WTC11 (cell line): Measurements from ENCODE around the gene NDUFA6. TPM values are rescaled to one million over a fixed set of nuclear protein-coding genes. Genes with fewer than 3 reads are reported as not detected.
A peak's percentile ranks its signal among the peaks of the same experiment; 100 is the strongest.
"Not testable (repeated sequence)": the region's sequence is repeated elsewhere in the genome, so short reads cannot be mapped to it uniquely, and the experiment has no call there.

Source experiments
- ATAC-seq: fragments of 200-7000 bp; cut with Tn5 transposase; 2 replicates; pipeline ENCODE4 v1.10.0; 2021; ENCODE audit warnings: mild to moderate bottlenecking, moderate library complexity
- CTCF ChIA-PET: fragments of 300-600 bp; sonication (Branson Sonifier 250); formaldehyde crosslinking; loops from one replicate; lab custom pipeline; 2021; ENCODE audit warnings: antibody characterized with exemption; lab: Charles Lee
- POLR2A ChIA-PET: fragments of 350-600 bp; sonication (Branson Sonifier 250); formaldehyde crosslinking; loops from one replicate; lab custom pipeline; 2021; ENCODE audit warnings: antibody characterized with exemption; lab: Charles Lee
- DNase-seq: peaks from one replicate; pipeline ENCODE4 v3.0.0; 2021; ENCODE audit warnings: low spot score
- H3K27ac Mint-ChIP-seq: 2 replicates; pipeline ENCODE4 v1.8.0; 2021; ENCODE audit warnings: mixed read lengths
- H3K27me3 Mint-ChIP-seq: 2 replicates; pipeline ENCODE4 v1.8.0; 2021; ENCODE audit warnings: low read depth, mild to moderate bottlenecking, moderate library complexity, mixed read lengths
- H3K36me3 Mint-ChIP-seq: 2 replicates; pipeline ENCODE4 v1.8.0; 2021; ENCODE audit warnings: mixed read lengths
- H3K4me1 Mint-ChIP-seq: 2 replicates; pipeline ENCODE4 v1.8.0; 2022; ENCODE audit warnings: mixed read lengths
- H3K4me3 Mint-ChIP-seq: 2 replicates; pipeline ENCODE4 v1.8.0; 2021; ENCODE audit warnings: mild to moderate bottlenecking, moderate library complexity, mixed read lengths
- H3K9me3 Mint-ChIP-seq: 2 replicates; pipeline ENCODE4 v1.8.0; 2021; ENCODE audit warnings: mixed read lengths
- CBFB ChIP-seq: sonication (generic); formaldehyde crosslinking; IDR thresholded peaks from 2 replicates; pipeline ENCODE4 v1.8.1; 2022; ENCODE audit warnings: mild to moderate bottlenecking, low read depth, missing genetic modification reagents
- CREB1 ChIP-seq: sonication (generic); formaldehyde crosslinking; IDR thresholded peaks from 2 replicates; pipeline ENCODE4 v1.8.0; 2023; ENCODE audit warnings: mild to moderate bottlenecking, missing genetic modification reagents
- GABPB1 ChIP-seq: sonication (generic); formaldehyde crosslinking; IDR thresholded peaks from 2 replicates; pipeline ENCODE4 v1.8.1; 2023; ENCODE audit warnings: mild to moderate bottlenecking, missing genetic modification reagents
- MYBL2 ChIP-seq: sonication (generic); formaldehyde crosslinking; IDR thresholded peaks from 2 replicates; pipeline ENCODE4 v1.8.1; 2023; ENCODE audit warnings: mild to moderate bottlenecking, moderate library complexity, missing genetic modification reagents
- RORB ChIP-seq: fragments of 250-450 bp; sonication (Bioruptor Pico); IDR thresholded peaks from 2 replicates; pipeline ENCODE4 v1.9.0; 2021; ENCODE audit warnings: mild to moderate bottlenecking
- SP1 ChIP-seq: sonication (generic); formaldehyde crosslinking; conservative IDR thresholded peaks from 2 replicates; pipeline ENCODE4 v1.8.1; 2022; ENCODE audit warnings: missing genetic modification reagents
- ZNF138 ChIP-seq: sonication (generic); formaldehyde crosslinking; conservative IDR thresholded peaks from 2 replicates; pipeline ENCODE4 v1.8.1; 2022; ENCODE audit warnings: mild to moderate bottlenecking, moderate library complexity, missing genetic modification reagents
- ZNF317 ChIP-seq: sonication (generic); formaldehyde crosslinking; IDR thresholded peaks from 2 replicates; pipeline ENCODE4 v1.8.1; 2023; ENCODE audit warnings: low read depth, mild to moderate bottlenecking, moderate library complexity, missing genetic modification reagents, borderline replicate concordance
- total RNA-seq: library from RNA; stranded (reverse); gene quantifications from 3 replicates; pipeline ENCODE4 v1.2.3, GENCODE V29; 2021
- TF ChIP-seq, protein P1 (sequence below): sonication (generic); formaldehyde crosslinking; conservative IDR thresholded peaks from 2 replicates; pipeline ENCODE4 v1.8.1; 2022; ENCODE audit warnings: mild to moderate bottlenecking, missing genetic modification reagents
- TF ChIP-seq, protein P2 (sequence below): sonication (generic); formaldehyde crosslinking; IDR thresholded peaks from 2 replicates; pipeline ENCODE4 v1.8.1; 2023; ENCODE audit warnings: mild to moderate bottlenecking, missing genetic modification reagents, moderate library complexity
- TF ChIP-seq, protein P3 (sequence below): sonication (generic); formaldehyde crosslinking; IDR thresholded peaks from 2 replicates; pipeline ENCODE4 v1.8.1; 2023; ENCODE audit warnings: mild to moderate bottlenecking, missing genetic modification reagents
- TF ChIP-seq, protein P4 (sequence below): sonication (generic); formaldehyde crosslinking; IDR thresholded peaks from 2 replicates; pipeline ENCODE4 v1.8.0; 2023; ENCODE audit warnings: missing genetic modification reagents
- TF ChIP-seq, protein P5 (sequence below): sonication (generic); formaldehyde crosslinking; IDR thresholded peaks from 2 replicates; pipeline ENCODE4 v1.8.1; 2022; ENCODE audit warnings: mild to moderate bottlenecking, missing genetic modification reagents, moderate library complexity, borderline replicate concordance

NDUFA6 gene
- total RNA-seq, 1 experiment from 2014 or later, result 85.9 TPM

DNA sequence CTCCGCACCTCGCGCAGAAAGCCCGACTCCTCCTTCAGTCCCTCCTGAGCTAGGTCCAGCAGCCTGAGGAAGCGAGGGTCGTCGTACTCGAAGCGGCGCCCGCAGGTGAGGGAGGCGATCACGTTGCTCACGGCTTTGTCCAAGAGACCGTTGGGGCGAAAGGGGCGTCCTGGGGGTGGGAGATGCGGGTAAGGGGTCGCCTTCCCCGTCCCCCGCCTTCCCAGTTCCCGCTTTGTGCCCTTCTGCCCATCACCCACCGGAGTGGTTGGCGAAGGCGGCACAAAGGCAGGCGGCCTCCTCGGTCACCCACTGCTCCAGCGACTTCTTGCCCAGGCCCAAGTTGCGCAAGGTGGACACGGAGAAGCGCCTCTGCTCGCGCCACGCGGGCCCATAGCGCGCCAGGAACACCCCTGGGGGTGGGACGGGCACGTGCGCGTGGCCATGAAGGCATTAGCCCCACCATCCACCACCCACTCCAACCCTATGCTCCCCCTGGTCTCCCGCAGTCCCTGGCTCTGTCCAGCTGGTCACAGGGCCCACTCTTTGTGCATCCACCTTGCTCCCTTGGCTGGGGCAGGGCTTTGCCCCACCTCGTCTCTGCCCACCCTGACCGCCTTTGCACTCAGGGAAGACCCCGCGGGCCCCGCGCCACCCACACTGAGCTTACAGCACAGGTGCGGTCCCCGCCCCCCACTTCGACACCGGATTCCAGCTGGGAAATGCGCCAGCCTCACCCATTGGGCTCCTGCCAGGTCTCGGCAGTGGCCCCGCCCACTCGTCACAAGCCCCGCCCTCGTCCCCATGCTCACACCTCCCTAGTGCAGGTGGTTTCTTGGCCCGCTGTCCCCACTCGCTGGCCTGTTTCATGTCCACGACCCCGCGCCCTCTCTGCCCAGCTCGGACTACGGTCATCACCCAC is 38.5 kb upstream of the NDUFA6 start:
- H3K27ac Mint-ChIP-seq, H3K4me1 Mint-ChIP-seq, POLR2A ChIA-PET, H3K4me3 Mint-ChIP-seq, H3K36me3 Mint-ChIP-seq, H3K9me3 Mint-ChIP-seq: not testable (repeated sequence)
- TF ChIP-seq SP1, result peak; percentile 58; the same call in 1 of the 2 replicates
- TF ChIP-seq, protein P1, sequence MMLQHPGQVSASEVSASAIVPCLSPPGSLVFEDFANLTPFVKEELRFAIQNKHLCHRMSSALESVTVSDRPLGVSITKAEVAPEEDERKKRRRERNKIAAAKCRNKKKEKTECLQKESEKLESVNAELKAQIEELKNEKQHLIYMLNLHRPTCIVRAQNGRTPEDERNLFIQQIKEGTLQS, result peak; percentile 70; the same call in 1 of the 2 replicates
- TF ChIP-seq, protein P2, sequence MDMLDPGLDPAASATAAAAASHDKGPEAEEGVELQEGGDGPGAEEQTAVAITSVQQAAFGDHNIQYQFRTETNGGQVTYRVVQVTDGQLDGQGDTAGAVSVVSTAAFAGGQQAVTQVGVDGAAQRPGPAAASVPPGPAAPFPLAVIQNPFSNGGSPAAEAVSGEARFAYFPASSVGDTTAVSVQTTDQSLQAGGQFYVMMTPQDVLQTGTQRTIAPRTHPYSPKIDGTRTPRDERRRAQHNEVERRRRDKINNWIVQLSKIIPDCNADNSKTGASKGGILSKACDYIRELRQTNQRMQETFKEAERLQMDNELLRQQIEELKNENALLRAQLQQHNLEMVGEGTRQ (CRISPR knock-in tag), result peak; percentile 24; the same call in 1 of the 2 replicates
- CTCF ChIA-PET, result interaction anchor here (0.5 to 0.9 kb wide), 2 partner anchors 39 to 308 kb away, joined by 3 to 4 read pairs; partner anchors contain the start of gene NDUFA6
- peaks cover 45% of the 10 kb centered on the region for H3K27me3 Mint-ChIP-seq
- DNase-seq (peak; percentile 73), ATAC-seq (peak; percentile 30)

DNA sequence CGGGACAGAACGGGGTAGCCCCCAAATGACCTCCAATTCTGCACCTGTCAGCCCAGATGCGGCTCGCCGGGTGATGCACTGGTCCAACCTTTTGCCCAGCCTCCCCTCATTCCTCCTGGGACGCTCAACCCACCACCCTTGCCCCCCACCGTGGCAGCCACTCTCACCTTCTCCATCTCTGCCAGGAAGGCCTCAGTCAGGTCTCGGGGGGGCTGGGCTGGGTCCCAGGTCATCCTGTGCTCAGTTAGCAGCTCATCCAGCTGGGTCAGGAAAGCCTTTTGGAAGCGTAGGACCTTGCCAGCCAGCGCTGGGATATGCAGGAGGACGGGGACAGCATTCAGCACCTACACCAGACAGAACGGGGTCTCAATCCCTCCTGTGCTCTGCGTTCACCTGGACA is 37.4 kb upstream of the NDUFA6 start:
- not testable (repeated sequence) for ATAC-seq, H3K4me3 Mint-ChIP-seq

DNA sequence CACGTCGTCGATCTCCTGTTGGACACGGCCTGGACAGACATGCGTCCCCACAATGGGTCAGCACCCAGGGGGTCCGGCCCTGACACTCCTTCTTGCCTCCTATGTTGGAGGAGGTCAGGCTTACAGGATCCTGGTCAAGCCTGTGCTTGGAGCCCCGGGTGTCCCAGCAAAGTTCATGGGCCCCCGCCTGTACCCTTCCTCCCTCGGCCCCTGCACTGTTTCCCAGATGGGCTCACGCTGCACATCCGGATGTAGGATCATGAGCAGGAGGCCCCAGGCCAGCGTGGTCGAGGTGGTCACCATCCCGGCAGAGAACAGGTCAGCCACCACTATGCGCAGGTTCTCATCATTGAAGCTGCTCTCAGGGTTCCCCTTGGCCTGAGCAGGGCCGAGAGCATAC is 37.0 kb upstream of the NDUFA6 start:
- ATAC-seq (no peak), DNase-seq (no peak)
- H3K4me3 Mint-ChIP-seq, result no peak overlapping the region
- POLR2A ChIA-PET, result no interaction called here
- no peaks in the 10 kb centered on the region for H3K36me3 Mint-ChIP-seq
- no peak overlapping the region for H3K27ac Mint-ChIP-seq
- H3K9me3 Mint-ChIP-seq, result no peaks in the 10 kb centered on the region; the same call in 1 of the 2 replicates
- TF ChIP-seq, protein P3, sequence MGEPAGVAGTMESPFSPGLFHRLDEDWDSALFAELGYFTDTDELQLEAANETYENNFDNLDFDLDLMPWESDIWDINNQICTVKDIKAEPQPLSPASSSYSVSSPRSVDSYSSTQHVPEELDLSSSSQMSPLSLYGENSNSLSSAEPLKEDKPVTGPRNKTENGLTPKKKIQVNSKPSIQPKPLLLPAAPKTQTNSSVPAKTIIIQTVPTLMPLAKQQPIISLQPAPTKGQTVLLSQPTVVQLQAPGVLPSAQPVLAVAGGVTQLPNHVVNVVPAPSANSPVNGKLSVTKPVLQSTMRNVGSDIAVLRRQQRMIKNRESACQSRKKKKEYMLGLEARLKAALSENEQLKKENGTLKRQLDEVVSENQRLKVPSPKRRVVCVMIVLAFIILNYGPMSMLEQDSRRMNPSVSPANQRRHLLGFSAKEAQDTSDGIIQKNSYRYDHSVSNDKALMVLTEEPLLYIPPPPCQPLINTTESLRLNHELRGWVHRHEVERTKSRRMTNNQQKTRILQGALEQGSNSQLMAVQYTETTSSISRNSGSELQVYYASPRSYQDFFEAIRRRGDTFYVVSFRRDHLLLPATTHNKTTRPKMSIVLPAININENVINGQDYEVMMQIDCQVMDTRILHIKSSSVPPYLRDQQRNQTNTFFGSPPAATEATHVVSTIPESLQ (CRISPR knock-in tag), result no peak
- TF ChIP-seq GABPB1, result no peak
- TF ChIP-seq CBFB, result no peak
- no peak for TF ChIP-seq ZNF317 (CRISPR knock-in tag)
- no peak for TF ChIP-seq MYBL2 (CRISPR knock-in tag)
- TF ChIP-seq, protein P4, sequence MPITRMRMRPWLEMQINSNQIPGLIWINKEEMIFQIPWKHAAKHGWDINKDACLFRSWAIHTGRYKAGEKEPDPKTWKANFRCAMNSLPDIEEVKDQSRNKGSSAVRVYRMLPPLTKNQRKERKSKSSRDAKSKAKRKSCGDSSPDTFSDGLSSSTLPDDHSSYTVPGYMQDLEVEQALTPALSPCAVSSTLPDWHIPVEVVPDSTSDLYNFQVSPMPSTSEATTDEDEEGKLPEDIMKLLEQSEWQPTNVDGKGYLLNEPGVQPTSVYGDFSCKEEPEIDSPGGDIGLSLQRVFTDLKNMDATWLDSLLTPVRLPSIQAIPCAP (CRISPR knock-in tag), result no peak
- TF ChIP-seq, protein P5, sequence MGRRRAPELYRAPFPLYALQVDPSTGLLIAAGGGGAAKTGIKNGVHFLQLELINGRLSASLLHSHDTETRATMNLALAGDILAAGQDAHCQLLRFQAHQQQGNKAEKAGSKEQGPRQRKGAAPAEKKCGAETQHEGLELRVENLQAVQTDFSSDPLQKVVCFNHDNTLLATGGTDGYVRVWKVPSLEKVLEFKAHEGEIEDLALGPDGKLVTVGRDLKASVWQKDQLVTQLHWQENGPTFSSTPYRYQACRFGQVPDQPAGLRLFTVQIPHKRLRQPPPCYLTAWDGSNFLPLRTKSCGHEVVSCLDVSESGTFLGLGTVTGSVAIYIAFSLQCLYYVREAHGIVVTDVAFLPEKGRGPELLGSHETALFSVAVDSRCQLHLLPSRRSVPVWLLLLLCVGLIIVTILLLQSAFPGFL (CRISPR knock-in tag), result no peak
- no peak for TF ChIP-seq ZNF138 (CRISPR knock-in tag)
- TF ChIP-seq, protein P1, result no peak
- no peak for TF ChIP-seq CREB1 (CRISPR knock-in tag)
- no peak for TF ChIP-seq RORB (CRISPR knock-in tag)
- peaks cover 30% of the 10 kb centered on the region for H3K27me3 Mint-ChIP-seq
- H3K4me1 Mint-ChIP-seq, result no peaks in the 10 kb centered on the region
- CTCF ChIA-PET, result no interaction called here

More for the DNA sequence above, 37.4 kb upstream of the NDUFA6 start:
- H3K36me3 Mint-ChIP-seq, H3K4me1 Mint-ChIP-seq, H3K27ac Mint-ChIP-seq, H3K9me3 Mint-ChIP-seq, POLR2A ChIA-PET, DNase-seq, CTCF ChIA-PET: not testable (repeated sequence)
- H3K27me3 Mint-ChIP-seq, result peaks cover 34% of the 10 kb centered on the region

DNA sequence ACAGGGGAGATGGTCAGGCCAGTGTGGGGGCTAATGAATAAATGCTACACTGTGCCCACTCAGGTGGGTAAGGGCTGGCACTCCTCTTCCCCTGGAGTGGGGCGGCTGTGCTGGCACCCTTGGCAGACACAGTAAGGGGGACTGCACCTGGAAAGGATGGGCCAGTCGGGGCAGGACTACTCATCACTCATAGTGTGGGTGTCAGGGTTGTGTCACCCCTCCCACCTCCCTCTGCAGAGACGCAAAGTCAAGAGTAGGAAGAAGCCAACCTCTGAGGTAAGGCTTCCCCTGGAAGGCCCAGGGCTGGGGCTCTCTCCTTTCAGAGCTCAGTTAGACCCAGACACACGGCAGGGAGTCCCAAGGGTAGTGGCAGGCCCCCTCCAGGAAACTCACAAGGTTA is 33.0 kb upstream of the NDUFA6 start:
- CTCF ChIA-PET, H3K36me3 Mint-ChIP-seq, POLR2A ChIA-PET: not testable (repeated sequence)

DNA sequence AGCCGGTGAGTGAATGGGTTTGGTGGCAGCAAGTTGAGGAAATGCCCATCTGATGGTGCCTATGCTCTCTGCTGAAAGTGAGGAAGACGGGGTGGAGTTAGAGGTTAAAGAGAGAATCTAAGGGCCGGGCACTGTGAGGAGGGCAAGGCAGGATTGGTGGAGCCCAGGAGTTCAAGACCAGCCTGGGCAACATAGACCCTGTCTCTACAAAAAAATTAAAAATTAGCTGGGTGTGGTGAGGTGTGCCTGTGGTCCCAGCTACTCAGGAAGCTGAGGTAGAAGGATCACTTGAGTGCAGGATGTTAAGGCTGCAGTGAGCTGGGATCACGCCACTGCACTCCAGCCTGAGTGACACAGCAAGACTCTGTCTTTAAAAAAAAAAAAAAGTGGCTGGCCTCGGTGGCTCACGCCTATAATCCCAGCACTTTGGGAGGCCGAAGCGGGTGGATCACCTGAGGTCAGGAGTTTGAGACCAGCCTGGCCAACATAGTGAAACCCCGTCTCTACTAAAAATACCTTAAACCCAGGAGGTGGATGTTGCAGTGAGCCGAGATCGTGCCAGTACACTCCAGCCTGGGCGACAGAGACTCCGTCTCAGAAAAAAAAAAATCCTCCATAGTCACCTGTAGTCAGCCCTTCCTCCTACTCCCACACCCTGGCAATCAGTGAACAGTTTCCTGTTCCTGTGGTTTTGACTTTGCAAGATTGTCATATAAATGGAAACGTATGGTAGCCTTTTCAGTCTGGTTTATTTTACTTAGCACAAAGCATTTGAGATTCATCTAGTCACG is 29.9 kb upstream of the NDUFA6 start:
- POLR2A ChIA-PET, H3K27ac Mint-ChIP-seq, H3K9me3 Mint-ChIP-seq, H3K4me1 Mint-ChIP-seq, DNase-seq, ATAC-seq, H3K4me3 Mint-ChIP-seq, H3K36me3 Mint-ChIP-seq: not testable (repeated sequence)
- H3K27me3 Mint-ChIP-seq, result peaks cover 27% of the 10 kb centered on the region
- CTCF ChIA-PET, result interaction anchor here (0.7 kb wide), 1 partner anchor 155 kb away, joined by 3 read pairs; no protein-coding TSS in a partner anchor

More for the DNA sequence above, 33.0 kb upstream of the NDUFA6 start:
- not testable (repeated sequence) for ATAC-seq, H3K27ac Mint-ChIP-seq, H3K4me3 Mint-ChIP-seq, H3K9me3 Mint-ChIP-seq, H3K4me1 Mint-ChIP-seq, DNase-seq
- peaks cover 17% of the 10 kb centered on the region for H3K27me3 Mint-ChIP-seq
